Neural cell (in vitro differentiated cells): ENCODE results near the gene HMCN2. TPM values are rescaled to one million over a fixed set of nuclear protein-coding genes. Genes with fewer than 3 reads are reported as not detected.

Source experiments
- H2AFZ ChIP-seq: fragments of 200-600, 300-800 bp; sonication (generic), shearing (Covaris generic); 2 replicates; pipeline ENCODE4 v1.6.0; 2014; ENCODE audit warnings: low read depth, mild to moderate bottlenecking, antibody characterized with exemption, low read length, moderate library complexity
- H3F3A ChIP-seq: fragments of 200-600 bp; shearing (Covaris generic); 2 replicates; pipeline ENCODE4 v1.6.1; 2016; ENCODE audit warnings: mild to moderate bottlenecking, moderate library complexity, mixed read lengths, antibody characterized with exemption, low read length; ENCODE audit not compliant: insufficient read depth, poor library complexity, severe bottlenecking
- H3K27ac ChIP-seq: fragments of 200-600, 300-800 bp; sonication (generic), shearing (Covaris generic); 2 replicates; pipeline ENCODE4 v1.5.1; 2014; ENCODE audit warnings: mild to moderate bottlenecking, low read length, moderate library complexity
- H3K27me3 ChIP-seq: fragments of 300-800, 200-600 bp; sonication (generic), shearing (Covaris generic); 2 replicates; pipeline ENCODE4 v1.6.0; 2014; ENCODE audit warnings: mild to moderate bottlenecking, low read depth, low read length, moderate library complexity; ENCODE audit not compliant: insufficient read depth
- H3K36me3 ChIP-seq: fragments of 300-800, 200-600 bp; sonication (generic), shearing (Covaris generic); 2 replicates; pipeline ENCODE4 v1.5.1; 2014; ENCODE audit warnings: mild to moderate bottlenecking, antibody characterized with exemption, low read length, moderate library complexity; ENCODE audit not compliant: insufficient read depth
- H3K4me2 ChIP-seq: fragments of 300-800, 200-600 bp; sonication (generic), shearing (Covaris generic); 2 replicates; pipeline ENCODE4 v1.6.0; 2014; ENCODE audit warnings: mild to moderate bottlenecking, low read length
- H3K4me3 ChIP-seq: fragments of 300-800, 200-600 bp; sonication (generic), shearing (Covaris generic); 2 replicates; pipeline ENCODE4 v1.5.1; 2014; ENCODE audit warnings: mild to moderate bottlenecking, low read length, moderate library complexity
- H3K79me2 ChIP-seq: fragments of 200-600 bp; shearing (Covaris generic); replicated peaks from 2 replicates; pipeline ENCODE4 v1.6.0; 2014; ENCODE audit warnings: mild to moderate bottlenecking, low read length, moderate library complexity; ENCODE audit not compliant: insufficient read depth
- H3K9ac ChIP-seq: fragments of 300-800, 200-600 bp; sonication (generic), shearing (Covaris generic); 2 replicates; pipeline ENCODE4 v1.6.1; 2016; ENCODE audit warnings: mild to moderate bottlenecking, low read length, mixed read lengths
- H3K9me2 ChIP-seq: fragments of 200-600 bp; shearing (Covaris generic); 2 replicates; pipeline ENCODE4 v1.6.1; 2016; ENCODE audit warnings: mild to moderate bottlenecking, low read length, mixed read lengths; ENCODE audit not compliant: insufficient read depth
- H3K9me3 ChIP-seq: fragments of 200-600, 300-800 bp; sonication (generic), shearing (Covaris generic); 2 replicates; pipeline ENCODE4 v1.6.1; 2016; ENCODE audit warnings: mild to moderate bottlenecking, mixed run types, low read length, moderate library complexity, mixed read lengths
- H4K20me1 ChIP-seq: fragments of 200-600 bp; shearing (Covaris generic); 2 replicates; pipeline ENCODE4 v1.6.1; 2016; ENCODE audit warnings: mild to moderate bottlenecking, mixed run types; ENCODE audit not compliant: insufficient read depth
- EZH2 ChIP-seq: fragments of 200-600, 300-800 bp; shearing (Covaris generic), sonication (generic); IDR thresholded peaks from 2 replicates; pipeline ENCODE4 v1.6.1; 2014; ENCODE audit warnings: antibody characterized with exemption, low read length, borderline replicate concordance, mild to moderate bottlenecking; ENCODE audit not compliant: insufficient read depth, poor library complexity, severe bottlenecking
- MXI1 ChIP-seq: fragments of 450-650 bp; conservative IDR thresholded peaks from 2 replicates; pipeline ENCODE4 v1.6.1; 2014; ENCODE audit warnings: antibody characterized with exemption, mild to moderate bottlenecking; ENCODE audit not compliant: poor library complexity, severe bottlenecking
- RAD21 ChIP-seq: fragments of 450-650 bp; conservative IDR thresholded peaks from 2 replicates; pipeline ENCODE4 v1.6.1; 2014; ENCODE audit warnings: antibody characterized with exemption, mild to moderate bottlenecking, moderate library complexity
- SMC3 ChIP-seq: fragments of 450-650 bp; conservative IDR thresholded peaks from 2 replicates; pipeline ENCODE4 v1.6.1; 2014; ENCODE audit warnings: antibody characterized with exemption, mild to moderate bottlenecking, moderate library complexity; ENCODE audit not compliant: poor library complexity
- TAF1 ChIP-seq: IDR thresholded peaks from 2 replicates; pipeline ENCODE4 v1.6.1; 2012; ENCODE audit warnings: low read depth
- polyA minus RNA-seq: library from RNA; depleted of rRNA, polyadenylated mRNA; stranded (reverse); fragments of >200 nt; gene quantifications from 2 replicates; pipeline ENCODE4 v1.2.3, GENCODE V29; 2014
- polyA plus RNA-seq: library from polyadenylated mRNA; depleted of rRNA; stranded (reverse); fragments of >200 nt; gene quantifications from 2 replicates; pipeline ENCODE4 v1.2.3, GENCODE V29; 2014
- TF ChIP-seq, protein P1 (sequence below): IDR thresholded peaks from 2 replicates; pipeline ENCODE4 v1.6.1; 2012; ENCODE audit warnings: borderline replicate concordance
- TF ChIP-seq, protein P2 (sequence below): fragments of 450-650 bp; IDR thresholded peaks from 2 replicates; pipeline ENCODE4 v1.5.1; 2014; ENCODE audit warnings: antibody characterized with exemption, mild to moderate bottlenecking, moderate library complexity; ENCODE audit not compliant: poor library complexity, severe bottlenecking

HMCN2 gene, protein sequence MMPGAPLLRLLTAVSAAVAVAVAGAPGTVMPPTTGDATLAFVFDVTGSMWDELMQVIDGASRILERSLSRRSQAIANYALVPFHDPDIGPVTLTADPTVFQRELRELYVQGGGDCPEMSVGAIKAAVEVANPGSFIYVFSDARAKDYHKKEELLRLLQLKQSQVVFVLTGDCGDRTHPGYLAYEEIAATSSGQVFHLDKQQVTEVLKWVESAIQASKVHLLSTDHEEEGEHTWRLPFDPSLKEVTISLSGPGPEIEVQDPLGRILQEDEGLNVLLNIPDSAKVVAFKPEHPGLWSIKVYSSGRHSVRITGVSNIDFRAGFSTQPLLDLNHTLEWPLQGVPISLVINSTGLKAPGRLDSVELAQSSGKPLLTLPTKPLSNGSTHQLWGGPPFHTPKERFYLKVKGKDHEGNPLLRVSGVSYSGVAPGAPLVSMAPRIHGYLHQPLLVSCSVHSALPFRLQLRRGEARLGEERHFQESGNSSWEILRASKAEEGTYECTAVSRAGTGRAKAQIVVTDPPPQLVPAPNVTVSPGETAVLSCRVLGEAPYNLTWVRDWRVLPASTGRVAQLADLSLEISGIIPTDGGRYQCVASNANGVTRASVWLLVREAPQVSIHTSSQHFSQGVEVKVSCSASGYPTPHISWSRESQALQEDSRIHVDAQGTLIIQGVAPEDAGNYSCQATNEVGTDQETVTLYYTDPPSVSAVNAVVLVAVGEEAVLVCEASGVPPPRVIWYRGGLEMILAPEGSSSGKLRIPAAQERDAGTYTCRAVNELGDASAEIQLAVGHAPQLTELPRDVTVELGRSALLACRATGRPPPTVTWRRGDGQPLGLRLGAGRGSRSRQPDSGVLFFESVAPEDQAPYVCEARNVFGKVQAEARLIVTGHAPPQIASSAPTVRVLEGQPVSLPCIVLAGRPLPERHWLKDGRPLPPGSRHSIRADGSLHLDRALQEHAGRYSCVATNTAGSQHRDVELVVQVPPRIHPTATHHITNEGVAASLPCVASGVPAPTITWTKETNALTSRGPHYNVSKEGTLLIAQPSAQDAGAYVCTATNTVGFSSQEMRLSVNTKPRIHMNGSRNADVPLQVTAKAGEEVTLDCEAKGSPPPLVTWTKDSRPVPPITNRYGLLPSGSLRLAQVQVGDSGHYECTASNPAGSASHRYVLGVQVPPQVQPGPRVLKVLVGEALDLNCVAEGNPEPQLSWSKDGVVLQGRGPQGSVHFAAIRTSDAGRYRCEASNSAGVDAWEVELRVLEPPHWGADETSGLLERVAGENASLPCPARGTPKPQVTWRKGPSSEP (N-terminal part only)
- polyA plus RNA-seq, result 0.18 and 1.7 TPM in 2 replicates
- polyA minus RNA-seq, result 0.24 and 0.35 TPM in 2 replicates

DNA sequence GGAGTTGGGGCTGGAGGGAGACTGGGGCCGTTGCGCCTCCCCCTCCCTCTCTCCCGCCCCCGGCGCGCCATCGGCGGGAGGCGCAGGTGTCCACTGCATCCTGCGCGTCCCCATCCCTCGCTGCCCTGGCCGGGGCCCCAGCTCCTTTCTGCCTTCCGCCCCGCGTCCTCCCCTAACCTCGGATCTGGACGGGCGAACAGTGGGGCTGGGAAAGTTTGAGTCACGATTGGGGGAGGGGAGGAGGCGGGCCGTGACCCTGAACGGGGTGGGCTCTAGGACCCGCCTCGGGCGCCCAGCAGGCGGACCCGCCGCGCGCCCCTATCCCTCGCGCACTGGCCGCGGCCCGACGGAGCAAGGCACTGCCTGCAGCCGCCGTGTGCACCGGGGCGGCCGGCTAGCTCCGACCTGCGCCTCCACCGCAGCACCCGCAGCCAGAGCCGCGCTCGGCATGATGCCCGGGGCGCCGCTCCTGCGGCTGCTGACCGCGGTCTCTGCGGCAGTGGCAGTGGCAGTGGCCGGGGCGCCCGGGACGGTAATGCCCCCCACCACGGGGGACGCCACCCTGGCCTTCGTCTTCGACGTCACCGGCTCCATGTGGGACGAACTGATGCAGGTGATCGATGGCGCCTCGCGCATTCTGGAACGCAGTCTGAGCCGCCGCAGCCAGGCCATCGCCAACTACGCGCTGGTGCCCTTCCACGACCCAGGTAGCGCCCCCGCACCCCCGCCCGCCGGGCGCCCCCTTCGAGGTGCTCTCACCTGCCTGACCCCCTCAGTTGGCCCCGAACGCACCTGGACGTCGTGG lies at the start of gene HMCN2:
TSS of gene HMCN2 (plus strand) at position 330 of the 805 bp plus-strand sequence. CDS start at position 449, 119 bp downstream.
- no peak within 1 kb of the TSS for H3K27ac ChIP-seq
- H3K9ac ChIP-seq, result peak within 1 kb of the TSS; percentile 23
- H3K4me2 ChIP-seq, result peak within 1 kb of the TSS; percentile 39
- H3K79me2 ChIP-seq, result no peaks in the 10 kb centered on the region
- H3K9me2 ChIP-seq, result no peaks in the 10 kb centered on the region
- no peaks in the 10 kb centered on the region for H3K36me3 ChIP-seq
- no peaks in the 10 kb centered on the region for H3F3A ChIP-seq
- TF ChIP-seq, protein P1, sequence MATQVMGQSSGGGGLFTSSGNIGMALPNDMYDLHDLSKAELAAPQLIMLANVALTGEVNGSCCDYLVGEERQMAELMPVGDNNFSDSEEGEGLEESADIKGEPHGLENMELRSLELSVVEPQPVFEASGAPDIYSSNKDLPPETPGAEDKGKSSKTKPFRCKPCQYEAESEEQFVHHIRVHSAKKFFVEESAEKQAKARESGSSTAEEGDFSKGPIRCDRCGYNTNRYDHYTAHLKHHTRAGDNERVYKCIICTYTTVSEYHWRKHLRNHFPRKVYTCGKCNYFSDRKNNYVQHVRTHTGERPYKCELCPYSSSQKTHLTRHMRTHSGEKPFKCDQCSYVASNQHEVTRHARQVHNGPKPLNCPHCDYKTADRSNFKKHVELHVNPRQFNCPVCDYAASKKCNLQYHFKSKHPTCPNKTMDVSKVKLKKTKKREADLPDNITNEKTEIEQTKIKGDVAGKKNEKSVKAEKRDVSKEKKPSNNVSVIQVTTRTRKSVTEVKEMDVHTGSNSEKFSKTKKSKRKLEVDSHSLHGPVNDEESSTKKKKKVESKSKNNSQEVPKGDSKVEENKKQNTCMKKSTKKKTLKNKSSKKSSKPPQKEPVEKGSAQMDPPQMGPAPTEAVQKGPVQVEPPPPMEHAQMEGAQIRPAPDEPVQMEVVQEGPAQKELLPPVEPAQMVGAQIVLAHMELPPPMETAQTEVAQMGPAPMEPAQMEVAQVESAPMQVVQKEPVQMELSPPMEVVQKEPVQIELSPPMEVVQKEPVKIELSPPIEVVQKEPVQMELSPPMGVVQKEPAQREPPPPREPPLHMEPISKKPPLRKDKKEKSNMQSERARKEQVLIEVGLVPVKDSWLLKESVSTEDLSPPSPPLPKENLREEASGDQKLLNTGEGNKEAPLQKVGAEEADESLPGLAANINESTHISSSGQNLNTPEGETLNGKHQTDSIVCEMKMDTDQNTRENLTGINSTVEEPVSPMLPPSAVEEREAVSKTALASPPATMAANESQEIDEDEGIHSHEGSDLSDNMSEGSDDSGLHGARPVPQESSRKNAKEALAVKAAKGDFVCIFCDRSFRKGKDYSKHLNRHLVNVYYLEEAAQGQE, result no peak
- TF ChIP-seq MXI1, result peak; percentile 28
- TF ChIP-seq SMC3, result no peak
- no peak for TF ChIP-seq RAD21
- no peak within 1 kb of the TSS for H2AFZ ChIP-seq
- H4K20me1 ChIP-seq, result no peaks in the 10 kb centered on the region
- no peaks in the 10 kb centered on the region for H3K9me3 ChIP-seq
- peak within 1 kb of the TSS; percentile 64 for H3K4me3 ChIP-seq
- H3K27me3 ChIP-seq, result peaks cover 44% of the 10 kb centered on the region

DNA sequence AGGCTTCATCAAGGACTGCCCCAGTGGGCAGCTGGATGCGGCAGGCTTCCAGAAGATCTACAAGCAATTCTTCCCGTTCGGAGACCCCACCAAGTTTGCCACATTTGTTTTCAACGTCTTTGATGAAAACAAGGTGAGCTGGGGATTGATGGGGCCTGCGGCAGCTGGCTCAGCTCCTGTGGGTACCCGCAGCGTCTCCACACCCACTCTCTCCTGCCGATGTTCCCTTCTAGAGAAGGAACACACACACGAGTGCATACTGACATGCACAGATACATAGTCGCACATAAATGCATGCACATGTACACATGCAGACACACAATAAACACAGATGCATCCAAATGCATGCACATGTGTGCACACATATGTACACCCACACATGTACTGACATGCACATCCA lies 47.7 kb upstream of the HMCN2 start:
- H3K9me2 ChIP-seq, result no peaks in the 10 kb centered on the region
- no peaks in the 10 kb centered on the region for H3K27me3 ChIP-seq
- H3K27ac ChIP-seq, result no peak overlapping the region
- peaks cover 3% of the 10 kb centered on the region for H4K20me1 ChIP-seq
- no peak overlapping the region for H3K4me3 ChIP-seq
- no peaks in the 10 kb centered on the region for H3K9me3 ChIP-seq
- no peak overlapping the region for H2AFZ ChIP-seq
- no peak overlapping the region for H3K4me2 ChIP-seq
- no peak for TF ChIP-seq RAD21
- TF ChIP-seq, protein P1, result no peak
- TF ChIP-seq MXI1, result no peak
- TF ChIP-seq, protein P2, sequence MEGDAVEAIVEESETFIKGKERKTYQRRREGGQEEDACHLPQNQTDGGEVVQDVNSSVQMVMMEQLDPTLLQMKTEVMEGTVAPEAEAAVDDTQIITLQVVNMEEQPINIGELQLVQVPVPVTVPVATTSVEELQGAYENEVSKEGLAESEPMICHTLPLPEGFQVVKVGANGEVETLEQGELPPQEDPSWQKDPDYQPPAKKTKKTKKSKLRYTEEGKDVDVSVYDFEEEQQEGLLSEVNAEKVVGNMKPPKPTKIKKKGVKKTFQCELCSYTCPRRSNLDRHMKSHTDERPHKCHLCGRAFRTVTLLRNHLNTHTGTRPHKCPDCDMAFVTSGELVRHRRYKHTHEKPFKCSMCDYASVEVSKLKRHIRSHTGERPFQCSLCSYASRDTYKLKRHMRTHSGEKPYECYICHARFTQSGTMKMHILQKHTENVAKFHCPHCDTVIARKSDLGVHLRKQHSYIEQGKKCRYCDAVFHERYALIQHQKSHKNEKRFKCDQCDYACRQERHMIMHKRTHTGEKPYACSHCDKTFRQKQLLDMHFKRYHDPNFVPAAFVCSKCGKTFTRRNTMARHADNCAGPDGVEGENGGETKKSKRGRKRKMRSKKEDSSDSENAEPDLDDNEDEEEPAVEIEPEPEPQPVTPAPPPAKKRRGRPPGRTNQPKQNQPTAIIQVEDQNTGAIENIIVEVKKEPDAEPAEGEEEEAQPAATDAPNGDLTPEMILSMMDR, result no peak
- no peak for TF ChIP-seq TAF1
- no peak for TF ChIP-seq EZH2
- no peak overlapping the region for H3K9ac ChIP-seq
- H3F3A ChIP-seq, result no peaks in the 10 kb centered on the region
- no peaks in the 10 kb centered on the region for H3K36me3 ChIP-seq
- no peaks in the 10 kb centered on the region for H3K79me2 ChIP-seq
